Spleen (tissue), 11 donors: ENCODE measurements around the gene TRIML1. TPM values are rescaled to one million over a fixed set of nuclear protein-coding genes. Genes with fewer than 3 reads are reported as not detected.

Experiments
- DNase-seq: peaks from one replicate; pipeline ENCODE4 v3.0.0-alpha.2; 2020
- H3K27ac ChIP-seq, 8 donors: fragments of 200-600 bp; sonication (generic) in 7 of 8; 1 replicate in 4 of 8; 2 replicates in 4 of 8; pipeline versions ENCODE4 v1.5.0 to v1.8.0; 2016 to 2021; ENCODE audit warnings: inconsistent platforms in 4 of 8, mild to moderate bottlenecking in 4 of 8, moderate library complexity in 1 of 8
- H3K27me3 ChIP-seq, 7 donors: fragments of 200-600 bp; sonication (generic) in 6 of 7; replicated peaks in 1 of 7; 1 replicate in 4 of 7; 2 replicates in 3 of 7; pipeline versions ENCODE4 v1.5.0 to v1.8.0; 2016 to 2021; ENCODE audit warnings: inconsistent platforms in 3 of 7, mild to moderate bottlenecking in 1 of 7
- H3K36me3 ChIP-seq, 6 donors: fragments of 200-600 bp; sonication (generic) in 5 of 6; 1 replicate in 4 of 6; 2 replicates in 2 of 6; pipeline versions ENCODE4 v1.5.0 to v1.8.0; 2016 to 2021; ENCODE audit warnings: inconsistent platforms in 2 of 6
- H3K4me1 ChIP-seq, 6 donors: fragments of 200-600 bp; sonication (generic) in 5 of 6; 1 replicate in 3 of 6; 2 replicates in 3 of 6; pipeline versions ENCODE4 v1.5.0 to v1.8.0; 2016 to 2021; ENCODE audit warnings: inconsistent platforms in 3 of 6
- H3K4me3 ChIP-seq, 8 donors: fragments of 200-600 bp; sonication (generic) in 7 of 8; 1 replicate in 4 of 8; 2 replicates in 4 of 8; pipeline versions ENCODE4 v1.5.0 to v1.8.0; 2016 to 2021; ENCODE audit warnings: inconsistent platforms in 4 of 8, mild to moderate bottlenecking in 4 of 8, moderate library complexity in 2 of 8
- H3K9me3 ChIP-seq, 8 donors: fragments of 200-600 bp; sonication (generic) in 7 of 8; 1 replicate in 4 of 8; 2 replicates in 4 of 8; pipeline versions ENCODE4 v1.5.0 to v1.8.0; 2016 to 2021; ENCODE audit warnings: inconsistent platforms in 4 of 8
- POLR2A ChIP-seq, 3 donors: fragments of 450-650 bp; IDR thresholded peaks; one replicate each; pipeline ENCODE4 v1.5.1; 2017; ENCODE audit warnings: antibody characterized with exemption in 3 of 3, mild to moderate bottlenecking in 1 of 3
- POLR2AphosphoS5 ChIP-seq, 3 donors: sonication (generic); formaldehyde crosslinking; IDR thresholded peaks; one replicate each; pipeline ENCODE4 v1.5.1; 2017; ENCODE audit warnings: antibody characterized with exemption in 3 of 3
- WGBS, 5 donors: extraction: QIAGEN DNeasy Blood & Tissue Kit in 3 of 5; methylation state at CpG; one replicate each; pipeline versions ENCODE4 v1.1.5 to v1.1.7; 2013 to 2018; 5-methylcytosine and 5-hydroxymethylcytosine counted together
- intact Hi-C: fragments of 100-400 bp; cut with DNase I; formaldehyde crosslinking; loops from one replicate; pipeline ENCODE4 v1.15.0; 2023; ENCODE audit warnings: low total_unique reads
- polyA plus RNA-seq, 3 donors: library from polyadenylated mRNA; stranded (reverse); fragments of 200-250 nt; gene quantifications; one replicate each; pipeline ENCODE4 v1.2.1, GENCODE V29; 2013
- total RNA-seq, 7 donors: library from RNA; depleted of rRNA in 3 of 7; stranded (reverse); fragments of >200 nt in 3 of 7; fragmentation: NEBNext Ultra II Directional in 4 of 7; extraction: Animal tissue kit (Norgen Biotek cat#: 25700) in 4 of 7; gene quantifications; one replicate each; pipeline versions ENCODE4 v1.1.0 to v1.2.1, GENCODE V29; 2016 to 2021
- TF ChIP-seq, protein P1 (sequence below), 11 experiments: fragments of 200-600 bp in 7 of 11; fragments of 450-650 bp in 4 of 11; sonication (generic) in 4 of 11; IDR thresholded peaks in 8 of 11; conservative IDR thresholded peaks in 3 of 11; 1 replicate in 7 of 11; 2 replicates in 4 of 11; pipeline versions ENCODE4 v1.4.0 to v1.8.0; 2016 to 2021; ENCODE audit warnings: antibody characterized with exemption in 11 of 11, inconsistent platforms in 4 of 11, mild to moderate bottlenecking in 1 of 11
- donor health status: healthy with polysubstance abuse.
- donor health status: DM: no; HTN: no; CAD: no; lungs with moderate emphysema.
- donor health status: DM: no; HTN: no; CAD: no.
- donor health status: Bipolar disorder and iron deficiency.
- donor health status: healthy.
- donor health status: DM: no; HTN: no; CAD: no.
- donor health status: DM: yes; HTN: yes; CAD: no.

The TRIML1 gene
- total and polyA plus RNA-seq, 10 donors: not detected

DNA sequence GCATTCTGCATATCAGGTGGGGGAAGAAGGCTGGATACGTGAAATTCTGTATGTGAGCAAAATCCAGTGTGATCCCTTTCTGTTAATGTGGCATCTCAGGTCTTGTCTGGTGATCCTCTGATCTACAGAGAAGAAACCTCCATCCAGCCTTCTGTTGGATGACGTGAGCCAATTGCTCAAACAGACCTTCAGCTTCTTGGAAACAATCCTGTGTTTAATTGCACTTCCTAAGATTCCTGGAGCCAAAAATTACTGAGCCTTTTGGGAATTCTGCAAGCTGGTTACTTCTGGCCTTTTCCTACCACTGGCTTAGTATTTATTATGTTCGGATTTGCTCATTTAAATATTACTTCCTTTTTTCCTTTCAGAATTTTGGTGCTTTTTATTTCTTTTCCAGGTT lies 51.2 kb downstream of the TRIML1 start:
- no peaks in the 10 kb centered on the region for H3K36me3 ChIP-seq
- H3K27ac ChIP-seq: no peak overlapping the region
- TF ChIP-seq POLR2A (IDR thresholded peaks at IDR 0.05) (no peak), POLR2AphosphoS5 (IDR thresholded peaks at IDR 0.05) (no peak)
- TF ChIP-seq, protein P1, sequence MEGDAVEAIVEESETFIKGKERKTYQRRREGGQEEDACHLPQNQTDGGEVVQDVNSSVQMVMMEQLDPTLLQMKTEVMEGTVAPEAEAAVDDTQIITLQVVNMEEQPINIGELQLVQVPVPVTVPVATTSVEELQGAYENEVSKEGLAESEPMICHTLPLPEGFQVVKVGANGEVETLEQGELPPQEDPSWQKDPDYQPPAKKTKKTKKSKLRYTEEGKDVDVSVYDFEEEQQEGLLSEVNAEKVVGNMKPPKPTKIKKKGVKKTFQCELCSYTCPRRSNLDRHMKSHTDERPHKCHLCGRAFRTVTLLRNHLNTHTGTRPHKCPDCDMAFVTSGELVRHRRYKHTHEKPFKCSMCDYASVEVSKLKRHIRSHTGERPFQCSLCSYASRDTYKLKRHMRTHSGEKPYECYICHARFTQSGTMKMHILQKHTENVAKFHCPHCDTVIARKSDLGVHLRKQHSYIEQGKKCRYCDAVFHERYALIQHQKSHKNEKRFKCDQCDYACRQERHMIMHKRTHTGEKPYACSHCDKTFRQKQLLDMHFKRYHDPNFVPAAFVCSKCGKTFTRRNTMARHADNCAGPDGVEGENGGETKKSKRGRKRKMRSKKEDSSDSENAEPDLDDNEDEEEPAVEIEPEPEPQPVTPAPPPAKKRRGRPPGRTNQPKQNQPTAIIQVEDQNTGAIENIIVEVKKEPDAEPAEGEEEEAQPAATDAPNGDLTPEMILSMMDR (IDR thresholded peaks at IDR 0.05 in 8 of 11, conservative IDR thresholded peaks at IDR 0.05 in 3 of 11): no peak
- no peak for DNase-seq
- H3K4me3 ChIP-seq: no peak overlapping the region
- no peaks in the 10 kb centered on the region for H3K4me1 ChIP-seq
- no peaks in the 10 kb centered on the region for H3K27me3 ChIP-seq
- intact Hi-C loops: no loop called here
- H3K9me3 ChIP-seq: peaks cover 0 to 7% (median 0%) of the 10 kb centered on the region in 8 donors
- WGBS, 5 donors: 55 to 77% (median 74%) methylated on average over 3 of the region's 3 CpGs

DNA sequence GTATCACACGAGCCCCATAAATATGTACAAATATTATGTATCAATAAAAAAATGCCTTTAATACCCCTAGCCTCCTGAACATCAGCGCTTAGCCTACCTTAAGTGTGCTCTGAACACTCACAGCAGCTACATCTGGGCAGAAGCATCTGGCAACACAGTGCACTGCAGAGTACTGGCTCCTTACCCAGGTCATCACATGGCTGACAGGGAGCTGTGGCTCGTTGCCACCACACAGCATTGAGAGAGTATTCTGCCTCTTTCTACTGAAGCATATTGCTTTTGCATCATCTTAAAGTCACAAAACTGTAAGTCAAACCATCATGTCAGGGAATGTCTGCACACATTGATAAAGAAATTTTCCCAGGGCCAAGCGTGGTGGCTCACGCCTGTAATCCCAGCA lies 55.2 kb downstream of the TRIML1 start:
- intact Hi-C loops: no loop called here
- Histone ChIP-seq H3K27me3 (no peaks in the 10 kb centered on the region), H3K36me3 (no peaks in the 10 kb centered on the region), H3K9me3 (peaks cover 0 to 27% (median 10%) of the 10 kb centered on the region in 8 donors), H3K4me1 (no peaks in the 10 kb centered on the region), H3K27ac (no peak overlapping the region), H3K4me3 (no peak overlapping the region)
- 81 to 88% (median 87%) methylated on average over 5 of the region's 5 CpGs for WGBS, 5 donors
- no peak for DNase-seq
- TF ChIP-seq POLR2A (IDR thresholded peaks at IDR 0.05) (no peak), POLR2AphosphoS5 (IDR thresholded peaks at IDR 0.05) (no peak)
- TF ChIP-seq, protein P1 (IDR thresholded peaks at IDR 0.05 in 8 of 11, conservative IDR thresholded peaks at IDR 0.05 in 3 of 11): no peak

DNA sequence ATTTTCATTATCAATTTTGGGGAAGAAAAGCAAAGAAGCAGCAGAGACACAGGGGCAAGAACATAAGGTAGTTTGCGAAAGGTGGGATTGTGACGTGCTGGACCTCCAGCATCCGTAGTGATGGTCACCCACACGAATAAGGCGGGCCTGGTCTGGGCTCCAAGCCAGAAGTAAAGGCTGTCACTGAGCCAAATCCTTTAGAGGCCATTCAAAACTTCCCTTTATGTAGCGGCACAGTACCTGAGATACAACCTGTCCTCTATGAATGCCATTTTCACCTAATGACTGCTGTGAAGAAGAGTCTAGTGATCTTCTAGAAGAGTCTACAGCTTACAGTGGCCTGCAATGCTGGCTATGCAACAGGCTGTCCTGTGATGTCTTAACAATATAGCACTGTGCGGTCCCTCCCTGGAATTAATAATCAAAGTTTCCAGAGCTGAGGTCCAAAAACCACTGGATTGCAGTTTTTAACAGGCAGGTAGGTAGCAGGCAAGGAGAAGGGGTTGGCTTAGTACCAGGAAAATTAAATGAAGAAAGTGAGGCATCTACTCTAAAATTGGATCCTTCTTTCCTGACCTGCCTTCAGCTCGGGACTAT lies 56.2 kb downstream of the TRIML1 start:
- TF ChIP-seq POLR2A (IDR thresholded peaks at IDR 0.05) (no peak), POLR2AphosphoS5 (IDR thresholded peaks at IDR 0.05) (no peak)
- TF ChIP-seq, protein P1 (IDR thresholded peaks at IDR 0.05 in 8 of 11, conservative IDR thresholded peaks at IDR 0.05 in 3 of 11): no peak
- H3K9me3 ChIP-seq: peaks cover 0 to 28% (median 7%) of the 10 kb centered on the region in 8 donors
- no peaks in the 10 kb centered on the region for H3K27me3 ChIP-seq
- no peak for DNase-seq
- no peaks in the 10 kb centered on the region for H3K36me3 ChIP-seq
- H3K4me3 ChIP-seq: no peak overlapping the region
- intact Hi-C loops: no loop called here
- H3K4me1 ChIP-seq: no peaks in the 10 kb centered on the region
- 60 to 76% (median 71%) methylated on average over 8 of the region's 8 CpGs for WGBS, 5 donors
- H3K27ac ChIP-seq: no peak overlapping the region

DNA sequence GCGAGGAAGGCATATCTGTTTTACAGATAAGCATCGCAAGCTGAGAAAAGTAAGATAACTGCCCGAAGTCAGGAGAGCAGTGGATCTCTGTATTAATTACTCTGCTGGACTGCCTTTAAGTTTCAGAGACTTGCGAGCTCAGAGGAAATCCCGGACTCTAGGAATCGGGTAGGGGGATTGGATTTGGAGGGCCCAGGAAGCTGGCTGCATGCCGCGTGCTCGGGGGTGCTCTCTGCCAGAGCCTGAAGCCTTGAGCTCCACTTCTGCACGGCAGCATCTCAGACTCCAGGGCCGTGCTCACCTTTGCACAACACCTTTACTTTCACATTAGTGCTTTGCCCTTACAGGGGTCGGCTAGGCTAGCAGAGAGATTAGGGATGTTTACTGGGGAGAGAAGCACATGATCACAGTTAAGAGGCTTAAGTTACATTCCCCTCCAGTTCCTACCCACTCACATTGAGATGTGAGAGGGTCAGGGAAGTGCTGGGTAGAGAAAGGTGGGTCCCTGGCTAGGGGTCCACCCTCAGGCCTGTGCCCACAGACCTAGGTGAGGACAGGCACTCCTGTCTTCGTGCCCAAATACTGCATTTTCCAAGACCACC lies 57.0 kb downstream of the TRIML1 start:
- H3K4me3 ChIP-seq: no peak overlapping the region
- intact Hi-C loops: no loop called here
- 62 to 84% (median 67%) methylated on average over 12 to 13 of the region's 13 CpGs for WGBS, 5 donors
- peaks cover 0 to 31% (median 7%) of the 10 kb centered on the region in 8 donors for H3K9me3 ChIP-seq
- DNase-seq: no peak
- no peaks in the 10 kb centered on the region for H3K36me3 ChIP-seq
- H3K4me1 ChIP-seq: no peaks in the 10 kb centered on the region
- TF ChIP-seq POLR2AphosphoS5 (IDR thresholded peaks at IDR 0.05) (no peak), POLR2A (IDR thresholded peaks at IDR 0.05) (no peak)
- TF ChIP-seq, protein P1 (IDR thresholded peaks at IDR 0.05 in 8 of 11, conservative IDR thresholded peaks at IDR 0.05 in 3 of 11): no peak
- H3K27me3 ChIP-seq: no peaks in the 10 kb centered on the region
- H3K27ac ChIP-seq: no peak overlapping the region
